ENCODE measurements around the gene ST3GAL2. TPM values are rescaled to one million over a fixed set of nuclear protein-coding genes. Genes with fewer than 3 reads are reported as not detected.

The ST3GAL2 gene
- total and polyA plus RNA-seq, 9 of the 15 experiments (the other 6 are each of a cell fraction or from before 2014, with no cell fraction given), result 1.5 to 108 (median 34.3) TPM

DNA sequence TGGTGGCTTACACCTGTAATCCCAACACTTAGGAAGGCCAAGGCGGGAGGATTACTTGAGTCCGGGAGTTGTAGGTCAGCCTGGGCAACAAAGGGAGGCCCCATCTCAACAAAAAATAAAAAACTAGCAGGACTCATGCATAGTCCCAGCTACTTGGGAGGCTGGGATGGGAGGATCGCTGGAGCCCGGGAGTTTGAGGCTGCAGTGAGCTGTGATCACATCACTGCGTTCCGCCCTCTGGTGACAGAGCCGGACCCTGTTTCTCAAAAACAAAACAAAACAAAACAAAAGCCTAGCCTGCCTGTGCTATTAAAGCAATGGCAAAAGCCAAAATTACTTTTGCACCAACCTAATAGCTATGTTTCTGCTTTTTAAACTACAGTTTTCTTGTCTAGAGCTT, 17.0 kb upstream of the ST3GAL2 start (continued):
- TF ChIP-seq, protein P1, sequence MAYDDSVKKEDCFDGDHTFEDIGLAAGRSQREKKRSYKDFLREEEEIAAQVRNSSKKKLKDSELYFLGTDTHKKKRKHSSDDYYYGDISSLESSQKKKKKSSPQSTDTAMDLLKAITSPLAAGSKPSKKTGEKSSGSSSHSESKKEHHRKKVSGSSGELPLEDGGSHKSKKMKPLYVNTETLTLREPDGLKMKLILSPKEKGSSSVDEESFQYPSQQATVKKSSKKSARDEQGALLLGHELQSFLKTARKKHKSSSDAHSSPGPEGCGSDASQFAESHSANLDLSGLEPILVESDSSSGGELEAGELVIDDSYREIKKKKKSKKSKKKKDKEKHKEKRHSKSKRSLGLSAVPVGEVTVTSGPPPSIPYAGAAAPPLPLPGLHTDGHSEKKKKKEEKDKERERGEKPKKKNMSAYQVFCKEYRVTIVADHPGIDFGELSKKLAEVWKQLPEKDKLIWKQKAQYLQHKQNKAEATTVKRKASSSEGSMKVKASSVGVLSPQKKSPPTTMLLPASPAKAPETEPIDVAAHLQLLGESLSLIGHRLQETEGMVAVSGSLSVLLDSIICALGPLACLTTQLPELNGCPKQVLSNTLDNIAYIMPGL (CRISPR knock-in tag; IDR thresholded peaks at IDR 0.05), result no peak
- TF ChIP-seq ATF7 (IDR thresholded peaks at IDR 0.05) (peak; percentile 42; the same call in 1 of the 2 replicates), SP1 (CRISPR knock-in tag; IDR thresholded peaks at IDR 0.05) (no peak), PHF8 (IDR thresholded peaks at IDR 0.05; ENCODE audit: borderline replicate concordance, low read length) (no peak), NUFIP1 (IDR thresholded peaks at IDR 0.05; ENCODE audit: partially characterized antibody) (no peak), PTRF (tag; IDR thresholded peaks at IDR 0.05) (no peak), ZFPM2 (CRISPR knock-in tag; IDR thresholded peaks at IDR 0.05) (no peak), CHCHD3 (CRISPR knock-in tag; IDR thresholded peaks at IDR 0.05) (no peak)
- TF ChIP-seq, protein P2, sequence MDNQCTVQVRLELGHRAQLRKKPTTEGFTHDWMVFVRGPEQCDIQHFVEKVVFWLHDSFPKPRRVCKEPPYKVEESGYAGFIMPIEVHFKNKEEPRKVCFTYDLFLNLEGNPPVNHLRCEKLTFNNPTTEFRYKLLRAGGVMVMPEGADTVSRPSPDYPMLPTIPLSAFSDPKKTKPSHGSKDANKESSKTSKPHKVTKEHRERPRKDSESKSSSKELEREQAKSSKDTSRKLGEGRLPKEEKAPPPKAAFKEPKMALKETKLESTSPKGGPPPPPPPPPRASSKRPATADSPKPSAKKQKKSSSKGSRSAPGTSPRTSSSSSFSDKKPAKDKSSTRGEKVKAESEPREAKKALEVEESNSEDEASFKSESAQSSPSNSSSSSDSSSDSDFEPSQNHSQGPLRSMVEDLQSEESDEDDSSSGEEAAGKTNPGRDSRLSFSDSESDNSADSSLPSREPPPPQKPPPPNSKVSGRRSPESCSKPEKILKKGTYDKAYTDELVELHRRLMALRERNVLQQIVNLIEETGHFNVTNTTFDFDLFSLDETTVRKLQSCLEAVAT (IDR thresholded peaks at IDR 0.05), result no peak
- TF ChIP-seq, protein P3, sequence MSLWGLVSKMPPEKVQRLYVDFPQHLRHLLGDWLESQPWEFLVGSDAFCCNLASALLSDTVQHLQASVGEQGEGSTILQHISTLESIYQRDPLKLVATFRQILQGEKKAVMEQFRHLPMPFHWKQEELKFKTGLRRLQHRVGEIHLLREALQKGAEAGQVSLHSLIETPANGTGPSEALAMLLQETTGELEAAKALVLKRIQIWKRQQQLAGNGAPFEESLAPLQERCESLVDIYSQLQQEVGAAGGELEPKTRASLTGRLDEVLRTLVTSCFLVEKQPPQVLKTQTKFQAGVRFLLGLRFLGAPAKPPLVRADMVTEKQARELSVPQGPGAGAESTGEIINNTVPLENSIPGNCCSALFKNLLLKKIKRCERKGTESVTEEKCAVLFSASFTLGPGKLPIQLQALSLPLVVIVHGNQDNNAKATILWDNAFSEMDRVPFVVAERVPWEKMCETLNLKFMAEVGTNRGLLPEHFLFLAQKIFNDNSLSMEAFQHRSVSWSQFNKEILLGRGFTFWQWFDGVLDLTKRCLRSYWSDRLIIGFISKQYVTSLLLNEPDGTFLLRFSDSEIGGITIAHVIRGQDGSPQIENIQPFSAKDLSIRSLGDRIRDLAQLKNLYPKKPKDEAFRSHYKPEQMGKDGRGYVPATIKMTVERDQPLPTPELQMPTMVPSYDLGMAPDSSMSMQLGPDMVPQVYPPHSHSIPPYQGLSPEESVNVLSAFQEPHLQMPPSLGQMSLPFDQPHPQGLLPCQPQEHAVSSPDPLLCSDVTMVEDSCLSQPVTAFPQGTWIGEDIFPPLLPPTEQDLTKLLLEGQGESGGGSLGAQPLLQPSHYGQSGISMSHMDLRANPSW (CRISPR knock-in tag; IDR thresholded peaks at IDR 0.05), result no peak
- TF ChIP-seq, protein P4, sequence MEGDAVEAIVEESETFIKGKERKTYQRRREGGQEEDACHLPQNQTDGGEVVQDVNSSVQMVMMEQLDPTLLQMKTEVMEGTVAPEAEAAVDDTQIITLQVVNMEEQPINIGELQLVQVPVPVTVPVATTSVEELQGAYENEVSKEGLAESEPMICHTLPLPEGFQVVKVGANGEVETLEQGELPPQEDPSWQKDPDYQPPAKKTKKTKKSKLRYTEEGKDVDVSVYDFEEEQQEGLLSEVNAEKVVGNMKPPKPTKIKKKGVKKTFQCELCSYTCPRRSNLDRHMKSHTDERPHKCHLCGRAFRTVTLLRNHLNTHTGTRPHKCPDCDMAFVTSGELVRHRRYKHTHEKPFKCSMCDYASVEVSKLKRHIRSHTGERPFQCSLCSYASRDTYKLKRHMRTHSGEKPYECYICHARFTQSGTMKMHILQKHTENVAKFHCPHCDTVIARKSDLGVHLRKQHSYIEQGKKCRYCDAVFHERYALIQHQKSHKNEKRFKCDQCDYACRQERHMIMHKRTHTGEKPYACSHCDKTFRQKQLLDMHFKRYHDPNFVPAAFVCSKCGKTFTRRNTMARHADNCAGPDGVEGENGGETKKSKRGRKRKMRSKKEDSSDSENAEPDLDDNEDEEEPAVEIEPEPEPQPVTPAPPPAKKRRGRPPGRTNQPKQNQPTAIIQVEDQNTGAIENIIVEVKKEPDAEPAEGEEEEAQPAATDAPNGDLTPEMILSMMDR (IDR thresholded peaks at IDR 0.05 in 2 of 3, conservative IDR thresholded peaks at IDR 0.05 in 1 of 3; ENCODE audit: insufficient read depth in 2 of 3, low read depth in 1 of 3, low read length in 3 of 3), result peak; percentile 48 to 50 (median 49); a peak in 5 of 6 replicates
- TF ChIP-seq, protein P5, sequence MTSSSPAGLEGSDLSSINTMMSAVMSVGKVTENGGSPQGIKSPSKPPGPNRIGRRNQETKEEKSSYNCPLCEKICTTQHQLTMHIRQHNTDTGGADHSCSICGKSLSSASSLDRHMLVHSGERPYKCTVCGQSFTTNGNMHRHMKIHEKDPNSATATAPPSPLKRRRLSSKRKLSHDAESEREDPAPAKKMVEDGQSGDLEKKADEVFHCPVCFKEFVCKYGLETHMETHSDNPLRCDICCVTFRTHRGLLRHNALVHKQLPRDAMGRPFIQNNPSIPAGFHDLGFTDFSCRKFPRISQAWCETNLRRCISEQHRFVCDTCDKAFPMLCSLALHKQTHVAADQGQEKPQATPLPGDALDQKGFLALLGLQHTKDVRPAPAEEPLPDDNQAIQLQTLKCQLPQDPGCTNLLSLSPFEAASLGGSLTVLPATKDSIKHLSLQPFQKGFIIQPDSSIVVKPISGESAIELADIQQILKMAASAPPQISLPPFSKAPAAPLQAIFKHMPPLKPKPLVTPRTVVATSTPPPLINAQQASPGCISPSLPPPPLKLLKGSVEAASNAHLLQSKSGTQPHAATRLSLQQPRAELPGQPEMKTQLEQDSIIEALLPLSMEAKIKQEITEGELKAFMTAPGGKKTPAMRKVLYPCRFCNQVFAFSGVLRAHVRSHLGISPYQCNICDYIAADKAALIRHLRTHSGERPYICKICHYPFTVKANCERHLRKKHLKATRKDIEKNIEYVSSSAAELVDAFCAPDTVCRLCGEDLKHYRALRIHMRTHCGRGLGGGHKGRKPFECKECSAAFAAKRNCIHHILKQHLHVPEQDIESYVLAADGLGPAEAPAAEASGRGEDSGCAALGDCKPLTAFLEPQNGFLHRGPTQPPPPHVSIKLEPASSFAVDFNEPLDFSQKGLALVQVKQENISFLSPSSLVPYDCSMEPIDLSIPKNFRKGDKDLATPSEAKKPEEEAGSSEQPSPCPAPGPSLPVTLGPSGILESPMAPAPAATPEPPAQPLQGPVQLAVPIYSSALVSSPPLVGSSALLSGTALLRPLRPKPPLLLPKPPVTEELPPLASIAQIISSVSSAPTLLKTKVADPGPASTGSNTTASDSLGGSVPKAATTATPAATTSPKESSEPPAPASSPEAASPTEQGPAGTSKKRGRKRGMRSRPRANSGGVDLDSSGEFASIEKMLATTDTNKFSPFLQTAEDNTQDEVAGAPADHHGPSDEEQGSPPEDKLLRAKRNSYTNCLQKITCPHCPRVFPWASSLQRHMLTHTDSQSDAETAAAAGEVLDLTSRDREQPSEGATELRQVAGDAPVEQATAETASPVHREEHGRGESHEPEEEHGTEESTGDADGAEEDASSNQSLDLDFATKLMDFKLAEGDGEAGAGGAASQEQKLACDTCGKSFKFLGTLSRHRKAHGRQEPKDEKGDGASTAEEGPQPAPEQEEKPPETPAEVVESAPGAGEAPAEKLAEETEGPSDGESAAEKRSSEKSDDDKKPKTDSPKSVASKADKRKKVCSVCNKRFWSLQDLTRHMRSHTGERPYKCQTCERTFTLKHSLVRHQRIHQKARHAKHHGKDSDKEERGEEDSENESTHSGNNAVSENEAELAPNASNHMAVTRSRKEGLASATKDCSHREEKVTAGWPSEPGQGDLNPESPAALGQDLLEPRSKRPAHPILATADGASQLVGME (CRISPR knock-in tag; IDR thresholded peaks at IDR 0.05), result no peak

All from K562 (cell line).